Lower leg skin (tissue), 3 donors: Measurements from ENCODE around the gene NOSTRIN.

Source experiments
- POLR2A ChIP-seq, 2 donors: fragments of 450-650 bp; IDR thresholded peaks; one replicate each; pipeline ENCODE4 v1.6.1; 2016 to 2017; ENCODE audit warnings: antibody characterized with exemption in 2 of 2, mild to moderate bottlenecking in 1 of 2, moderate library complexity in 1 of 2
- TF ChIP-seq, protein P1 (sequence below), 3 donors: fragments of 450-650 bp; IDR thresholded peaks; one replicate each; pipeline ENCODE4 v1.5.1; 2016; ENCODE audit warnings: antibody characterized with exemption in 3 of 3, mild to moderate bottlenecking in 3 of 3, moderate library complexity in 2 of 3

DNA sequence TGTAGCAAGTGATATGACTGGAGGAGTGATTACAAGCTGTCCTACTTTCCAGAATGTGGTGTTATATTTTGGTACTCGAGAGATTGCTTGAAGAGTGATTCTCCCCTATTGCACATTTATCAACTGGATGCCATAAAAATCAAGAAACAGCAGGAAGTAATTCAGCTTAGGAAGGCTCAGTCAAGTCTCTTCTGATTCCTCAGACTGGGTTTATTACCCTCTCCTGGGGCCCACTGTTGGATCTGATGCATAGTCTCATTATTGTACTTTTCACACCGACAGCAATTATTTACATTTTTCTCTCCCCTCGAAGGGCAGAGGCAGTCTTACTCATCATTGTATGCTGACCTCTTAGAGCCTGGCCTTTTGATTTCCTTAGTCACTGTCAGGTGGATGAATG lies 9.3 kb downstream of the NOSTRIN start:
- TF ChIP-seq, protein P1, sequence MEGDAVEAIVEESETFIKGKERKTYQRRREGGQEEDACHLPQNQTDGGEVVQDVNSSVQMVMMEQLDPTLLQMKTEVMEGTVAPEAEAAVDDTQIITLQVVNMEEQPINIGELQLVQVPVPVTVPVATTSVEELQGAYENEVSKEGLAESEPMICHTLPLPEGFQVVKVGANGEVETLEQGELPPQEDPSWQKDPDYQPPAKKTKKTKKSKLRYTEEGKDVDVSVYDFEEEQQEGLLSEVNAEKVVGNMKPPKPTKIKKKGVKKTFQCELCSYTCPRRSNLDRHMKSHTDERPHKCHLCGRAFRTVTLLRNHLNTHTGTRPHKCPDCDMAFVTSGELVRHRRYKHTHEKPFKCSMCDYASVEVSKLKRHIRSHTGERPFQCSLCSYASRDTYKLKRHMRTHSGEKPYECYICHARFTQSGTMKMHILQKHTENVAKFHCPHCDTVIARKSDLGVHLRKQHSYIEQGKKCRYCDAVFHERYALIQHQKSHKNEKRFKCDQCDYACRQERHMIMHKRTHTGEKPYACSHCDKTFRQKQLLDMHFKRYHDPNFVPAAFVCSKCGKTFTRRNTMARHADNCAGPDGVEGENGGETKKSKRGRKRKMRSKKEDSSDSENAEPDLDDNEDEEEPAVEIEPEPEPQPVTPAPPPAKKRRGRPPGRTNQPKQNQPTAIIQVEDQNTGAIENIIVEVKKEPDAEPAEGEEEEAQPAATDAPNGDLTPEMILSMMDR (IDR thresholded peaks at IDR 0.05) = no peak
- no peak for TF ChIP-seq POLR2A (IDR thresholded peaks at IDR 0.05)
